ENCODE measurements around the gene ZBTB7A. TPM values are rescaled to one million over a fixed set of nuclear protein-coding genes. Genes with fewer than 3 reads are reported as not detected.

ZBTB7A gene
- total RNA-seq, 2 donors from 2014 or later = 28.5 to 32.5 TPM

GRCh38 chr19:4059453-4059871 lies 7.2 kb downstream of the ZBTB7A start:
- DNase-seq (no peak), ATAC-seq (no peak)
- intact Hi-C loops (cut with DNase I) = no loop called here

GRCh38 chr19:4058693-4059452 lies 7.8 kb downstream of the ZBTB7A start:
- intact Hi-C loops (cut with DNase I) = no loop called here
- peak; percentile 4 to 14 for ATAC-seq
- no peak for DNase-seq

DNA sequence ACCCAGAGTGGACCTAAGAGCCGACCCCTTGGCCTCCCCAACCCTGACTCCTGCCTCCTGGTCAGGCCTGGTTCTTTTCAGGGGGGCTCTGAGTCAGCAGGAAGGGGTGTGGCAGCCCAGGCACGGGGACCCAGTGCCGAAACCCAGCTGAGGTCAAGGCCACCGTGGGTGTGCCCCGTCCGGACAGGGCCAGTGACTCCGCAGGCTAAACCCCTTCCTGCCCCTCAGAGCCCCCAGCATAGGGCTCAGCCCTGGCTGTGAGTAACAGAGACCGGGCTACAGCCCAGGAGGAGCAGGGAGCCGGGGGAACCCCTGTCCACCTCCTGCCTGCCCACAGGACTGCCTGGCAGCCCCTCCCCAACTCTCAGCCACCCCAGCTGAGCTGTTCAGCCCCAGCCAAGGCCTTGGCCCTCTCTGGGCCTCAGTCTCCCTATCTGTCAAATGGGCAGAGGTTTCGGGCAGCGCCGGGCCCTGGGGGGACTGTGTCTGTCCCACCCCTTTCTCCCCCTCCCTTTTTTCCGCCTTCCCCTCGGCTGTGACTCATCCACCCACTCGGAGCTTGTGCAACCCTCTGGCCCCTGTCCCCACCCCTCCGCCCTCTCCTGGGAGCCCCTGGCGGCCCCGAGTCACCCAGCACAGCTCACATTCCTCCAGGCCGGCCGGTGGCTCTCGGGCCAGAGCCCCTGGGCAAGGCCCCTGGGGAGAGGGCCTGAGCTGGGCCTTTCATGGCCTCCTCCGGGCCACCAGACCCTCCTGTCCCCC lies 8.6 kb downstream of the ZBTB7A start:
- peak; percentile 74 to 75 for ATAC-seq
- intact Hi-C loops (cut with DNase I) = no loop called here
- DNase-seq = peak; percentile 91

- intact Hi-C loops (cut with DNase I) = no loop called here
- ATAC-seq = no peak
- no peak for DNase-seq
These were observed 11.5 kb downstream of the ZBTB7A start for GRCh38 chr19:4055209-4055552.

- no peak for ATAC-seq
- no peak for DNase-seq
- intact Hi-C loops (cut with DNase I) = loop anchor here in 1 of 2 donors (5.0 kb wide), 1 partner anchor 37 kb away; no protein-coding TSS in a partner anchor
These were observed 12.1 kb downstream of the ZBTB7A start for GRCh38 chr19:4054441-4055208.

DNA sequence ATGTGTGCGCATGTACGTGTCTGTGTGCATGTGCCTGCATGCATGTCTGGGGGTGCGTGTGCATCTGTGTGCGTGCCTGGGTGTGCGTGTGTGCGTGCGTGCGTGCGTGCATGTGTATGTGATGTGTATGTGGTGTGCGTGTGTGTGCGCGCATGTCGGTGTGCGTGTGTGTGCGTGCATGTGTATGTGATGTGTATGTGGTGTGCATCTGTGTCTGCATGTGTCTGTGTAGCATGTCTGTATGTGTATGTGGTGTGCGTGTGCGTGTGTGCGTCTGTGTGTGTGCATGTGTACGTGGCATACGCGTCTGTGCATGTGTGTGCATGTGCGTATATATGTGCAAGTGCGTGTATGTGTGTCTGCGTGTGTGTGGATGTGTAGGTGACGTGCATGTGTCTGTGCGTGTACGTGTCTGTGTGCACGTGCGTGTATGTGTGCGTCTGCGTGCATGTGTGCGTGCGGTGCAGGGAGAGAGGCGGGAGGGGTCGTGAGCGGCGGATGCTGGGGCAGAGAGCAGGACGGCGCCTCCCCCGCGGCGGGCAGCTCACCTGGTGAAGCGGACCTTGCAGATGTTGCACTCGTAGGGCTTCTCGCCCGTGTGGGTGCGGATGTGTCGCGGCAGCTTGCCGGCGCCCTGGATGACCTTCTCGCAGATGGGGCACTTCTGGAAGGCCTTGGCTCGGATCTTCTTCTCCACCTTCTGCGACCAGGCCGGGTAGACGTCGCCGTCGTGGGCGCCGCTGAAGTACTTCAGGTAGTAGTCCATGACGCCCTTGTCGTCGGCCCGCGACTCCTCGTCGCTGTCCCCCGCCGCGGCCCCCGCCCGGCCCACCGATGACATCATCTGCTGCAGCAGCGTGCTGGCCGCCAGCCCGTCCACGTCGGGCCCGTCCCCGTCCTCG lies 13.0 kb downstream of the ZBTB7A start:
- DNase-seq = no peak
- no peak for ATAC-seq
- intact Hi-C loops (cut with DNase I) = loop anchor here in 1 of 2 donors (5.0 kb wide), 1 partner anchor 36 kb away; no protein-coding TSS in a partner anchor

- ATAC-seq (peak in 1 of 2 donors; percentile 1), DNase-seq (no peak)
- intact Hi-C loops (cut with DNase I) = loop anchor here in 1 of 2 donors (5.0 kb wide), 1 partner anchor 36 kb away; no protein-coding TSS in a partner anchor
These were observed 13.7 kb downstream of the ZBTB7A start for GRCh38 chr19:4052993-4053422.

DNA sequence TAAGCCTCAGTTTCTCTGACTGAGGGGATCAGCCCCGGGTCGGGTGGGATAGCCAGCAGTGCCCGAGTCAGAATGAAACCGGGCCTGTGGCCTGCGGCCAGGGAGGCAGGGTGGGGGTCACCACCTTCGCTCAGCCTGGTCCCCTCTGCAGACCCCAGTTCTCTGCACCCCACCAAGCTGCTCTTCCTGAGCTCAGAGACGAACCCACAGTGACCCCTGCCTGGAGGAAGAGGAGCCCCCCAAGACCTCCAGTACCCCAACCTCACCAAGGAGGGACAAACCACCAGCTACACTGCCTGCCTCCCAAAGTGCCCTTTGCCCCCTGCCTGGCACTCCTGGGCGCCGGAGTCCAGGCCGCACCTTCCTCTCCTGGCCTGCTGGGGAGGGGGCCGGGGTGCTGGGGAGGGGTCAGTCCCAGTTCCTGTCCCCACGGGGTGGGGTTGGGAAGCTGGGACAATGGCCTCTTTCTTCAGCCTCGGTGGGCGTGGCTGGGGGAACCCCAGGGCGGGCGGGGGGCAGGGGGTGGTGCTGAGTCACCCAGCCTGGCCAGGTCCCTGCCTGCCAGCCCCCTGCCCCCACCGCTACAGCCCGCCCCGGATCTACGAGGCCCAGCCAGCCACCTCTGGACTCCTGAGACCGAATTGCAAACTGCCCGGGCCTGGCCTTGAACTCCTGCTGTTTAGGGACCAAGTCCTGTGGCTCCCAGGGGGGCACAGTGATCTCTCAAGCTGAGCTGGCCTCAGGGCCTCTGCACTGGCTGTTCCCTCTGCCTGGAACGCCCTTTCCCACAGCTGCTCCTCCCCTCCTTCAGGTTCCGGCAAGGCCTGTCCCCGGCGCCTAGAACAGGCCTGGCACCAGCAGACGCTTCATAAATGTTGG lies 14.3 kb downstream of the ZBTB7A start:
- ATAC-seq (peak; percentile 30 to 44), DNase-seq (peak; percentile 75)
- intact Hi-C loops (cut with DNase I) = loop anchor here in 1 of 2 donors (5.0 kb wide), 1 partner anchor 35 kb away; no protein-coding TSS in a partner anchor

DNA sequence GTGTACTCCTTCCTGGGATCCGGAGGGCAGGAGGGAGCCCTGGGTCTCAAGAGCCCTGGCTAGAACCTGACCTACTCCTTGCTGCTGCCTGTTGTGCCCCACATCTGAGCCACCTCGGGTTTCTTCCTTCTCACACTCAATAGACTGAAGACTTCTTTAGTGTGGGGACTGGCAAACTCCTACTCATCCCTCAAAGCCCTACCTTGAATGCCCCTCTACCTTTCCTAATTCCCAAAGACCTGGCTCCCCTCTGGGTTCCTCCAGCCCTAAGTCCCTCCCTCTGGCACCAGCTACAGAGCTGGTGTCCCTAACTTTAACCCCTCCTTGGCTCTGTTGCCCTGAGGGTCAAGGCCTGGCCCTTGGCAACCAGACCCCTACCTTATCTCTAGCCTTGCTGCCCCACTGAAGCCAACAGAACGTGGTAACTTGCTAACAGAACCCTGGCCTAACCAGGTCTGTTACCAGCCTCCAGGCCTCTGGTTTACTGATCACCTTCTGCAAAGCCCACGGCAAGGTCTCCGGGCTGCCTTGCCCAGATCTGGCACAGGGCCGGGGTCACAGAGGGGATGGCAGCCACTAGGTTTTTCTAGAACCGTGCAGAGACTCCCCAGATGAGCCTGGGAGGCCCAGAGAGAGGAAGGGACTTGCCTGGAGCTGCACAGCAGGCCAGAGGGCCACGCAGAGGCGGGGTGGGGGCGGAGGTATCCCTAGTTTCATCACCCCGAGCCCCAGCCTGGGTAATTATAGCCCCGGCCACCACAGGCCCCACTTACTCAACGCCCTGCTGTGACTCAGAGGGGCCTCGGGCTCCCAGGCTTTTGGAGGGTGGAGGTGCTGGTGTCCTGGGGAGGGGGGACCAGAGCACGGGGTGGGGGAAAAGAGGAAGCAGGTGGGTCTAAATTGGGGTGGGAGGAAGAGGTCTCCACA lies 15.3 kb downstream of the ZBTB7A start:
- peak in 1 of 2 donors; percentile 14 for ATAC-seq
- DNase-seq = peak; percentile 65
- intact Hi-C loops (cut with DNase I) = loop anchor here in 1 of 2 donors (5.0 kb wide), 1 partner anchor 34 kb away; no protein-coding TSS in a partner anchor

- ATAC-seq = peak; percentile 49 to 67
- no peak for DNase-seq
- intact Hi-C loops (cut with DNase I) = no loop called here
These were observed 17.3 kb downstream of the ZBTB7A start for GRCh38 chr19:4049432-4049831.

GRCh38 chr19:4046946-4047683 lies 19.6 kb downstream of the ZBTB7A start:
- intact Hi-C loops (cut with DNase I) = no loop called here
- no peak for DNase-seq

DNA sequence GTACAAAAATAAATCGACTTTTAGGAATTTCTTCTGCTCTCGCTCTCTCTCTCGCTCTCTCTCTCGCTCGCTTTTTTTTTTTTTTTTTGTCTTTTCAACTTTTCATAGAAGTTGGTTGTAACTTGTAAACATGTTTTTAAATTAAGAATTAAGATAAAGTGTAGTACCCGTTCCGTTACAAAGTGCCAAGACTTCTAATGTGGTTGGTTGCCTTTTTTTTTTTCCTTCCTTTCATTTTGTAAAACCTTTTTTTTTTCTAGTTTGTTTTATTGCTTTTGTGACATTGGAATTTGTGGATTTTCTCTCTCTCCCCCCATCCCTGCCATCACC lies 20.4 kb downstream of the ZBTB7A start:
- intact Hi-C loops (cut with DNase I) = no loop called here
- ATAC-seq (no peak), DNase-seq (no peak)

More at GRCh38 chr19:4046946-4047683, 19.6 kb downstream of the ZBTB7A start:
- no peak for ATAC-seq

DNA sequence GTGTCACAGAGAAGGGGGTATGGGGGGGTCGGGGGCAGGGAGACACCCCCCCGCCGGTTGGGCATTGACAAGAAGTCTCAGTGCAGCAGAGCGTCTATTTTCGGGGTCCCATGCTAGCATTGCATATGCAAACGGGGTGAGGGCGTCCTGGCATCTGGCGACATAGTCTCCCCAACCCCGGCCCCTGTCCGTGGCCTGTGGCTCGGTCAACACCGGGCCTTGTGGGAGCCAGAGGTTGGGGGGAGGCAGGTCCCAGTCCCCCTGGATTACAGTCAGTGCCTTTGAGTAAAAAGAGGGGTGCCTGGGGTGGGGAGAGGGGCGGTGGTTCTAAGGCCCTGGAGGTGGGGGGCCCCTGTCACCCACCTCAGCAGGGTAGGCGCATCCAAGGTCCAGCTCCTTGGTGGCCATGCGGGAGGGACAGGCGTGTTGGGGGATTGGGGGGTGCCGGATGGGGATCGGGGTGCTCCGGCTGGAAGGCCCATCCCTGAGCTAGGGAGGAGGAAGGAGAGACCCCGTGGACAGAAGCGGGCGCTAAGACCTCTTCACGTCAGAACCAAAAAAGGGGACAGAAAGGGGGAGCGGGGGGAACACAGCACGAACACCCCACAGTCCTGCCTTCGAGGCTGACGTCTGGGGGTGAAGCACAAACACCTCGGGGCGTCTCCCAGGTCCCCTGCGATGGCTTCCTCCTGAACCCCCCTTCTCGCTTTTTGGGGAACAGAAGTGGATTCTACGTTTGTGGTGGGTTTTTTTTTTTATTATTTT lies 20.9 kb downstream of the ZBTB7A start:
- DNase-seq (no peak), ATAC-seq (no peak)
- intact Hi-C loops (cut with DNase I) = no loop called here

DNA sequence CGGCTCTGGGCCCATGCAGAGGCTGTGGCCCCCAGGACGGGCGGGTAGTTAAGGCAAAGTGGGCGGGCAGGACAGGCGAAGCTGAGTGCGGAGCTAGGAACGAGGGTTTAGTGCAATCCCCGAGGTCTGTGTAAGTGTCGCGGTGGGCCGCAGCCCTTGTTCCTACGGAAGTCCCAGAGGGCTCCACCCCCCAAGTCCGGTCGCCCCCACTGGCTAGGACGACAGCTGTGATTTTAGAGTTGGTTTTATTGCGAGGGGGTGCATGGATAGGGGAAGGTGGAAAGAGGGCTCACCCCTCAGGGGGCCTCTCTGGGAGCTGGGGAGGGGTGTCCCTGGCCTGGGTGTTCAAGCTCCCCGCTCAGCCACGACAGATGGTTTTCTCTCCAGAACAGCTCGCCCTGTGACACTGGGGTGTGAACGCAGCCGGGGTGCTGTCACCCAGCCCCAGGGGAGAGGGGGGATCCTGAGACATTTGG lies 21.7 kb downstream of the ZBTB7A start:
- DNase-seq (no peak), ATAC-seq (no peak)
- intact Hi-C loops (cut with DNase I) = no loop called here

All from left cardiac atrium (tissue), 4 donors.